RPMI7951 (cell line): ENCODE measurements around the gene LCLAT1. TPM values are rescaled to one million over a fixed set of nuclear protein-coding genes. Genes with fewer than 3 reads are reported as not detected.

Experiments
- DNase-seq: peaks from one replicate; pipeline ENCODE4 v3.0.0-alpha.2; 2012; ENCODE audit warnings: low read depth
- total RNA-seq: library from RNA; depleted of rRNA; stranded (reverse); fragments of >200 nt; shearing (Covaris generic); gene quantifications from 2 replicates; pipeline ENCODE4 v1.2.3, GENCODE V29; 2014

LCLAT1 gene
- total RNA-seq, 1 experiment from 2014 or later, result 20.3 TPM

DNA sequence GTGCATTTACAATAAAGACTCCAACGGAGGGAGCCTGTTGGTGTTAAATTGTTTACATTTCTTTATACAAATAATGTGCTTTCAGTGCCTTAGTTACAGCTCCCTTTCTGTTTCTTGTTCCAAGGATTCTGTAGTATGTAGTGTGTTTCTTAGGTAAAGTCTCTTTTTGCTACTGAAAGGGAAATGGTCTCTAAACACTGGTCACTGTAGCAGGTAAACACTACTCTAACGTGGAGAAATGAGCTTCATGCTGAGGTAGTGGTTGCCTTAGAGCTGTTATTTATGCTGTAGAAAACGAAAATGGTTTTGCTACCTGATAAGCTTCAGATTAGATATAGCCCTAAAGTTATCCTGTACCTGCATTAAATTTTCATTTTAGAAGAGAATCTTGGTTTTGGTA, 196.6 kb downstream of the LCLAT1 start:
- no peak for DNase-seq

DNA sequence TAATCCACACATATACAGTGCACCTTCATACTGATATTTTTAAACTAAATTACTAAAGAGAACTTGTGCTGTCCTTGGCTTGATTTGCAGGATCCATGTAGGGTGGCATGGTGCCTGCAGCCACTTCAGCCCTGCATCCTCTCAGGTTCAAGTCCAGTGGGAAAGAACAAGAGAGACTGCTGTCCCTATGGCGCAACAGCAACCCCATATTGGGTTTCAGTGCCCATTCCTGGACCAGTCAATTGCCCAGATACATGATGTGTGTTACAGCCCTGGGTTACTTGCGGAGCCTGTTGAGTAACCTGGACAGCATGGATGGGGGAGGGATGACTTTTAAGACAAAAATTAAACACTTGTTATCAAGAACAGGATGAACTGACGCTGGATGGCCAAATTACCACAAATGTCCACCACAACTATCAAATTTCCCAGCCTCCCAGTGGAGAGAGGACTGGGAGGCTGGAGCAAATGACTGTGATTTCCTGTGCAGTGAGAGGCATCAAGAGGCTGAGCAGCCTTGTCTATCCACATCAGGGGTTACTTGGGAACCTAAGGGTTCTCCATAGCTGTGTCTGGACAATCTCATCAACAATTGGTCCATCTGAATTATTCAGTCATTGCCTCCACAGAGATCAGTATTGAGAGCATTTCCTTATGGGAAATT, 198.2 kb downstream of the LCLAT1 start:
- DNase-seq, result no peak

DNA sequence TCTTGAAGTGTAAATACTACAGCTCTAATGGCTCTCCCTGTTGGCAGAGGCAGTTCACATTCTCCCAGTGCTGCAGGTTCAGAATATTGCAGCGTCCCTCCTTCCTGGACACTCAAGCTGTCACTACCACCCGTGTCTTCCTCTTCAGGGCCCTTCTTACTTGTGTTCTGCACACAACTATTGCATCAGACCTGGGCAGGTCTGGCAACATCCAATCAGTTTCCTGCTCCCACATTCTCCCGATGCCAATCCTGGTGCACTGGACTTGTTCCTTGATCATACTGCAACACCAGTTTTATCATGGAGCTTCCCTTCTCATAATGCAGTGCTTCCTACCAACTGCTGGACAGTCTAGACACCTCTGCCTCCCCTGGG, 198.7 kb downstream of the LCLAT1 start:
- no peak for DNase-seq

DNA sequence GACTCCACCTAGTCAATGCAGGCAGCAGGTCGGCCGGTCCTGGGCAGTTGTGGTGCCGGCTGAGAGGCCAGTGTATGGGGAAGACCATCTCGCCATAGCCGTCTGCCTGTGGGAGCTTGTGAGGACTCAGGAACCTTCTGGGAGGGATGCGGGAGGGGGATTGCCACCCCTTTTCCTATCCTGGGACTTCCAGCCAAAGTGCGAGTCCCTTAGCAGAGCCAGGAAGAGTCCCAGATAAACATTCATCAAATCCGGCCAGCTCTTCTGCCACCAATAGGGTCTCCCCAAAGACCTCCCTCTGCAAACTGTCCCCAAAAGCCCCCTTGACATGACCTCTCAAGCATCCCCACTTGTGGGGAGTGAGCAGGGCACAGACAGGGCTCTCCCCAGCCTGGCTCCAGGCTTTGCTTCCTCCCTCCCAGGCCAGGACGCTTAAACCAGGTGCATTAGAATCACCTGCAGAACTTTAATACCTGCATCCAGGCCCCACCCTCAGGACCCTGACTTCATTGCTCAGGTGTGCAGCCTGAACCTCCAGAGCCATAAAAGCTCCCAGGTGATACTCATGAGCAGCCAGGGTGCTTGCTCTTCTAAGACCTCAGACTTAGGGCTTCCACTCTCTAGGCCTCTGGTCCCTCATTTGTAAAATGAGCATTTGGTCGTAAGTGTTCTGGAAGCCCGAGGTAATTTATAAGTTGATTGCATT, 200.9 kb downstream of the LCLAT1 start:
- DNase-seq, result no peak

DNA sequence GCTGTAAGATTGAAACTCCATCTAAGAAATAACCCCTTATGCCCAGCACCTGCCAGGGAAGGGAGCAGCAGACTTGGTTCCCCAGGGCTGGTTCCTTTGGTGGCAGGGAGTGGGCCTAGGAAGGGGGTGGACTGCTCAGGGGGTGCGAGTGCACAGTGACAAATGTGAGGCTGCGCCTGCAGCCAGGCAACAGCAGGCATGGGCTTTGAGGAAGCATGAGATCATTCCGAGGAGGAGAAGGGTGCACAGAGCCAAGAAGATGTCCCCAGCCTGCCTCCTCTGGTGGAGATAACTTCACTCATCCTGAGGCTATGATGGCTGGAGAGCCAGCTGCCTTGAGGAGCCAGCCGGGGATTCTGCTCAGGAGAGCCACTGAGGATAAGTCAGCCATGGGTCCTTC, 202.2 kb downstream of the LCLAT1 start:
- DNase-seq, result no peak

DNA sequence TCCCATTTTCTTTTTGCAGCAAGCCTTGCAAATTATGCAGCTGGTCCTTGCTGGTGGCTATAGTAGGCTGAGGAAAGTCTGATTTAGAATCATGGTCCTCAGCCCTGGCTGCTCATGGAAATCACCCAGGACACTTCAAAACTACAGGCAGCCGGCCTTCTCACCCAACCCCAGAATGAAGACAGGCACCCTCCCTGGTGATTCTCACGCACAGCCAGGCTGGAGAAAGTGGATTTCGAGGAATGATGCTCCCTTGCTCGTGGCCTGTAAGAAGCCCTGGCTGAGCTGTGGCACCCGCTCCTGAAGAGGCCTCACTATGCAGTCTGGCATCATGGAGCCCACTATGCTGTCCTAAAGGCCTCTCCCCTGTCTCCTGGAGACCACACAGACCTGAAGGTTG, 202.8 kb downstream of the LCLAT1 start:
- no peak for DNase-seq

DNA sequence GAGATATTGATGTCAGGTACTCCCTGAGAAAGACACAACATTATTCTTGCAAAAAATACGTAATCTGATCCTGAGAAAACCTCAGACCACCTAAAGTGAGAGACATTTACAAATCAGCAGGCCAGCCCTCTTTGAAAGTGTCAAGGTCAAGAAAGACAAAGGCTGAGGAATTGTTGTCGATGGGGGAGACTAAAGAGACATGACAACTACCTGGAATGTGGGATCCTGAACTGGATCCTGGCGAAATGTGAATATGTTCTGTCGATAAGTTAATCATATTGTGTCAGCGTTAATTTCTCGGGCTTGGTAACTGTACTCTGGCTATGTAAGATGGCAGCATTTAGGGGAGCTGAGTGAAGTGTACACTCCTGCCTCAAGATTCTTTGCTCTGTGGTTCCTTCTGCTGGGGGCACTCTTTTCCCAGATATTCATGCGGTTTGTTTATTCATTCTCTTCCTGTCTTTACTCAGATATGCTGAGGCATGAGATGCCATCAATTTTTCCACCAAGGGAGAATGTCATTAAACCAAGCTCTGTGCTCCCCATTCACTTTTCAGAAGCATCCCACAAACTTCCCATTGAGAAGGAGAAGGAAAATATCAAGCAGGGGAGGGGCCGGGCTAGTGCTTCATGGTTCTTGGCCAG, 205.3 kb downstream of the LCLAT1 start:
- DNase-seq, result no peak

DNA sequence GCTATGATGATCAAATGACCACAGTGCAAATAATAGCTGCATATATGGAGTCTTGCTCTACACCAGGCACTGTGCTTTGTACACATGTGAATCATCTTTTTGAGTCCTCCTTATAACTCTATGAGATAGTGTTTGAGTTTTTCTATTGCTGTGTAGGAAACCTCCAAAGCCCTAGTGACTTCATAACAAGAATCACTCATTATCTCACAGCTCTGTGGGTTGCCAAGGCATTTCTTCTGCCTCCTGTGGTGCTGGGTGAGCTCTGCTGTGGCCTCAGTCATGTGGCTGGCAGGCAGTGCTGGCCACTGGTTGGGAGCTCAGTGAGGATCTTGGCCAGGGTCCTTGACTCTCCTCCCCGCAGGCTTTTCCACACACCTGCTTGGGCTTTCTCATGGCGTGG, 206.8 kb downstream of the LCLAT1 start:
- DNase-seq, result no peak

DNA sequence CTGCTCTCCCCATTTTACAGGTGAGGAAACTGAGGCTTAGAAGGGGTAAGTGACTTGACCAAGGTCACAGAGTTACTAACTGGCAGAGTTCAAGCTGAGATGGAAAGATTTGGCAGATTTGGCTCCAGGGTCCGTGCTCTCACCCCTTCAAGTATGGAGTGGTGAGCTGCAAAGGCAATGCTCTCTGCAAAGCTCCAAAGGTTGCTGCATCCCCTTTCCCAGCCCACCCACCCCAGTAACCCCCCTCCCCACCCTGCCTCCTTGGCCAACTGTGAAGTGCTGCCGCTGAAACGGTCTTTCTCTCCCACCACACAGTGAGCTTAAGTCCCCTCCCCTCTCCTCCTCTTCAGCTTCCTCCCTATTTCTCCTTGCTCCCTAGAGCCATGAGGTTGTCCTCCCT, 207.4 kb downstream of the LCLAT1 start:
- DNase-seq, result no peak

DNA sequence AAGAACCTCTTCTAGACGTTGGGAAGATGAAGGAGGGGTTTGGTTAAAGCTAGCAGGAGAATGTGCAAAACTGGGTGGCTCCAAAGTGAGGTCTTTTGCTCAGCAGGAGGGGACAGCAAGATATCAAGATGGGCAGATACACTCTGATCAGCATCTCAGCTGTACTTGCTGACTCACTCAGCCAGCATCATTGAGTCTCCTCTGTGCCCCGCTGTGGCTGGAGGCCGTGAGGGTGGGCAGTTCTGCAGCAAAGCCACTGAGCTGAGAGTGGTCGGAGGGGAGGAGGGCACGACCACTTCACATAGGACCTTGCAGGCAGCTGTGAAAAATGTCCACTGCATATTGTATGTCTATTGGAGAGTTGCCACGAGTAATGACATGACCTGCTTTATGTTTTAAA, 208.2 kb downstream of the LCLAT1 start:
- no peak for DNase-seq

DNA sequence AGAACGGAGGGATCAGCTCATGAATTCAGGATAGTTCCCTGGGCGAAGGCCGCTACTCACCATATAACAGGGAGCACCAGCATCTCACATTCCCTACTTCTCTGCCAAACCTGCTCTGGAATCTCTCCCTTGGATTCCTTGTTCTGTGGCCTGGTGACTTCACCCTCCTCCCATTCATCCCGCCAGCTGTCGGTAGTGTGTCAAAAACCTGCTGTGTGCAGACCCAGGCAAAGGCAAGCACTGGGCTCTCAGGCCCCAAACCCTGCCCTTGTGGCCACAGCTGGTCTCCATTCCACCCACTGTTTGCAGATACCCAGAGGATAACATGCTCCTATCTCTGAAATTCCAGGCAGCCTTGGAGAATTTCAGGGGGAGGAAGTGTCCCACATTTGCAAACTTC, 208.6 kb downstream of the LCLAT1 start:
- peak; percentile 53 for DNase-seq

DNA sequence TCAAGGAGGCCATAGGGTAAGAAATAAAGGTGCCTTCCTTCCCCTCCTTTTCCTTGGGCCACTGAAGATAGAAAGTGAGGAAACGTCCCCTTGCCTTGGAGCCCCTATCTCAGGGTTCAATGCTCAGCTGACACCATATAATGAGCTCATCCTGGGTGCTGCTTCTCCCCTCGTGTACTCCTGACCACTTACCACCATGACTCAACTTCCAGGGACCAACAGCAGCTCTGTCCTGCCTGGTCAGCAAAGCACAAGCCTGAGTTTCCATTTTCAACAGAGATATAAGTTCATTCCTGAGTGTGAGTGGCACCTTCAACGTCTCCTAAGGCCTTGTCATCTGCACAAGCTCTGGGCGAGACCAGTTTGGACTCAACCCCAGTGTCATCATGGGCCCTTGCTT, 209.0 kb downstream of the LCLAT1 start:
- DNase-seq, result peak; percentile 49

DNA sequence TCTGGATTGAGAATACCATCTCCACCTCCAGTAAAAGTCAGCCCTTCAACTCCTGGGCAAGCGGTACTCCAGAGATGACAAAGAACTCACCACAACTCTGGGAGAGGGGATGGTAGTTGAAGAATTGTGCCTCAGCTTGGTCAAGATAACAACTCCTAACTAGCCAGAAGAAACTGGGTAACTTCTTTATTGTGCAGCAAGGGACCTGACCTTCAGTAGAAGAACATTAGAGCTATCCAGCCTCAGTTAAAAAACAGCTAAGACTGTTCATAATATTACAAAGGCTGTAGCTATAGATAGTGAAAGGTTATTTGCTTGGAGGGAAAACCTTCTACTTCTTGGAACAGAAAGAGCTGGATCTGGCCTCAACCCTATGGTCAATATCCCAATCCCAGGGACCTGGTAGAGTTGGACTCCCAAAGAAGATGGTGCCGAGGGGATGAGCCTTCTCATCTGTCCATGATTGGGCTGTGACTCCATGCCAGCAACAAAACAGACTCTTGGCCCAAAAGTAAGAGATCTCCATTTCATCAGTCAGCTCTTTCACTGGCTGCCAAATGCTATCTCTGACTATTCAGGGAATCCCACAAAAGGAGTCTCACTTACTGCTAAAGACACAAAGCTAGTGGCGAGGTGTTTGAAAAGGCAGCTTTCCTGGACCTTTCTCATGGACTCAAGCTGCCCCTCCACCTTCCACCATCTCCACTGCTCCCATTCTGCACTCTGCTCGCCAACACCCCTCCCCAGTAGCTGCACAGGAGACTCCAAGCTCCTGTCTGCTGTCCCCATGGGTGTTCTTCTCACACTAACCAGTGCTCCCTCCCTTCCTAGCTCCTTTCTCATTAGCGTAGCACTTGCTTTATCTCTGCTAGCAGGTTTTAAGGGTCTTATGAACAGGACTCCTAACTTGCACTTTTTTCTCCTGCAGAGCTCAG, 214.4 kb downstream of the LCLAT1 start:
- no peak for DNase-seq

DNA sequence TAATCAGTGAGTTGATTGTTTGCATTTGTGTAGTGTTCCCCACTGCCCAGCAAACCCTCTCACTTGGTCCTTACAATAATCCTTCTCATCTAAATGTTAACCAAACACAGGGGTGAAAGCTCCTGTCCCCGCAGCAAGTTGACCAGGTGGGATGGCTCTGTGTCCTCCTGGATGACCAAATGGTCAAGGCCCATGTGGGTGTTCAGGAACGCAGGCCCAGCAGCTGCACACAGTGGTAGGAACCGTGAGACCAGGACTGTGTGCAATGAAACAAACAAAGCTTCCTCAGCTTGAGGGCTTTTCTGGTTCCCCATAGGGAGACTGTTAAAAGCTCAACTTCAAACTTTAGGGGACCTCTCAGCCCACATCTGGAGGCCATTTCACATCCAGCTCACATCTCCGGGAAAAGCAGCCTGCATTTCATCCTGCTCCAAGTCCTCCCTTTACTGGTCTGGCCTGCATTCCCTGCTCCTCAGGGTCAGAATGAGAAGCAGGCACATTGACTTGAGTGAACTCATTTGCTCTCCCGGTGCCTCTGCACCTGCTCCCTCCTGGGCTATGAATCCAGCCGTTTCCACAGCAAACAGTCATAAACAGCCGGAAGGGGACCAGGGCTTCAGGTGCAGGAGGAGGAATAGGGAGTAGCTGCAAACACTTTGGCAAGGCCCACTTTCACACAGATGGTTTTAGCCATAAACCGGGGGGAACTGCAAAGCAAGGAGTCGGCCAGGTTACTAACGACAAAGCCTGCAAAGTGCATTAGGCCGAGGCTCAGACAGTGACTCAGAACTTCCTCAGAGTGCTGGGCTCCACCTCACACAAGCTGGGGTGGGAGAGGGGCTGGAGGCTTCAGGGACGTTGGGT, 215.5 kb downstream of the LCLAT1 start:
- peak; percentile 49 for DNase-seq

DNA sequence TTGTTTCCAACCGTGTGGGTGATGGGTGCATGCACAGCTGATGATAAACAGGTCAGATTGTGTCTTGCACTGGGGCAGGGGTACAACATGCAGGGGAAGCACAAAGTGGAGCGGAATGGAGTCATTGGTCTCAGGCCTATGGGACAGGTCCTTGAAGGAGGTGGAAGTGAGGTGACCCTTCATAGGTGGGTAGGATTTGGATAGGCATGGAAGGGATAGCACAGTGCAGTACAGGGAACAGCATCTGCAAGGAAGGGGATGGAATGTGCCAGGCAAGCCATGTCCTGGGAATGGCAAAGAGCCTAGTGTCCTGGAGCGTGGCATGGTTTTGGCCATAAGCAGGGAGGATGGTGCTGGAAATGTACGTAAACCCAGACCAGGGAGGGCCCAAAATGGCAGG, 216.3 kb downstream of the LCLAT1 start:
- DNase-seq, result no peak

DNA sequence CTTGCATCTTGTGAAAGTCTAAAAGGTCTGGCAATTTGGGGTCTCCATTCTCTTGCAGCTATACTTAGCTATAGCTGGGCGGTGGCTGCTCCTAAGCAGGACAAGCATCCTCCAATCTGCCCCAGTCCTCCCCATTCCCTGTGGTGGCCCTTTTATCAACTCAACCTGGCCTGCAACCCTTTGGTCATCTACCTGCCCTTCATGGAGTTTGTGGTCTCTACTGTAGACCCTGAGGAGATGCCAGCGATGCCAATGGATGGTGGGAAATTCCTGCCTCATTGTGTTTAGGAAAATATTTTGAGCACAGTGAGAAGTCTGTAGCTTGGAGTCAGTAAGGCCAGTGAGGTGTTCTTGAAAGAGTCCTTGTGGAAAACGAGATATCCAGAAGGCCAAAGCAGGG, 216.8 kb downstream of the LCLAT1 start:
- no peak for DNase-seq

DNA sequence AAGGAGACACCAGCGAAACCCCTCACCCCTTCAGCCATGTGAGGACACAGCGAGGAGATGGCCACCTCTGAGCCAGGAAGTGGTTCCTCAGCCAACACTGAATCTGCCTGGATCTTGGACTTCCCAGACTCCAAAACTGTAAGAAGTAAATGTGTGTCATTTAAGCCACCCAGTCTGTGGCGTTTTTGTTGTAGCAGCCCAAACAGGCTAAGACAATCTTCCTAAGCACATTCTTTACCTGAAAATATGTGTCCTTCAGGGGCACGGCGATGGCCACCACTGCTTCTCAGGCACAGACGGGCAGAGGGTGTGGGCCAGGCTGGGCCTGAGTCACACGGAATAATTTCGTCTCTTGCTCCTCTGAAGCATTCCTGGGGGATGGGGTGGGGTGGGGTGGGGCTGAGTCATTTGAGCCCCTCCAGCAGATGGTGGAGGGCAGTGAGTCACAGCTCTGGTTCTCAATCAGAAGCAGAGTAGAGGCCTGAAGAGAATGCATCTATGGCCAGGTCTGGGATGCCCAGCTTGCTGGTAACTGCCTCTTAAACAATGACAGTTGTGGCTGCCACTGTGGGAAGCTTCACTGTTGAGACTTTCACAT, 217.8 kb downstream of the LCLAT1 start:
- DNase-seq, result peak; percentile 98

DNA sequence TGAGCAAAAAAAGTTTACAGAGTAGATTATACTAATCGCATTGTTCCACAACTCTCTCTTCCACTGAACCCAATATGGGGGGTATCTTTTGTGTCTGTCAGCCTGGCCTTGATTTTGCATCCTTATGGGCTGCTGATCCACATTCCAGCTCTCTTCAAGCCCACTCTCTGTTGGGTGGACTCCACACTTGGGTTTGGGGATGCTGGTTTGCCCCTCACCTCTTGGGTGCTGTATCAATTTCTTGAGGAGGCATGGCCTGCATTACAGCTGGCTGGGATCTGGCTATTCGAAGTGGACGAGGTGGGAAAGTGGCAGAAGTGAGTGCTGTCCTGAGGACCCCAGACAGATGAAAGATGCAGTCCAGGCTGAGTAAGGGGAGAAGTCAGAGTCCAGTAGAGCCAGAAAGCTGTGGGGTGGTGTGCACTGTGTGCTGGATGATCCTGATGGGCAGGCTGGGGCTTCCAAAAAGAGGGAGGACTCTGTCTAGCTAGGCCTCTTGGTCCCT, 218.8 kb downstream of the LCLAT1 start:
- DNase-seq, result no peak

DNA sequence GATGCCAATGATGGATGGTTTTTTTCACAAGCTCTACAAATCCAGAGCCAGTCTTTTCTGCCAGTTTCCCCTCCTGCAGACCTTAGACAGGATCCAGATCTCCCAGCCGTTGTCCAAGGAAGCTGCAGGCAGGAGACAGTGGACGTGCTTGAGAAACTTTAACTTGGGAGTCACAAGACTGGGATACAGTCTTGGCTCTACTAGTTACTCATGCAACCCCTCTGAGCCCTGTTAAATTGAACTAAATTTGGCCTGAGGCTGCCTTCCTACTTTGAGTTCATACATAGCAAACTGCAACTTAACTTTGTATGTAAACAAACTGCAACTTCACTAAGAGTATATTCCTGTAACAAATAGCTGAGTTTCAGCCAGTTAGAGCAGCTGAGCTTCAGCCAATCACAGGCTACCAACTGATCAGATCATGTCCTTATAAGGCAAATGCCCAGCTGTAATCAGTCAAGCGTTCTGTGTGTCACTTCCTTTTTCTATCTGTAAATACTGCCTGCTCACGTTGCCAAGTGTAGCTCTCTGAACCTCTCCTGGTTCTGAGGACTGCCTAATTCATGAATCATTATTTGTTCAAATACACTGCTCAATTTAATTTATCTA, 219.3 kb downstream of the LCLAT1 start:
- DNase-seq, result peak; percentile 97

DNA sequence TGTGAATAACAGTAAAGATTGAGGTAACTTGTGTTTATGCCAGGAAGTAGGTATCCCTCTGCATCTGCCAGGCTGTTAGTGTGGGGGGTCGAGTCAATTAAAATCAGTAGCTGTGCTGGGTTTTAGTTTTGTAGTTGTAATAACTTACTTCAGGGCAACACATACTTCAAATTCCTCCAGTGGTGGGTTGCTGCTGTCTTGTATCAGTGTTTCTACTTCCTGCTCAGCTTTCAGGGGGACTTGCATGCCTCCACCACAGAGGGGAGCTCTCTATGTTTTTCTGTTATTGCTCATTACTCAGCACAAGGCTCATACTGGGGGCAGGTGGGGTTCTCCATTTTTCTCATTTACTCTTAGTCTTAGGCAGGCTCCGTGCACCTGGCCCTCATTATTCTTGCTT, 223.4 kb downstream of the LCLAT1 start:
- no peak for DNase-seq
